ENCODE results near the gene SCRN1.
A peak's percentile ranks its signal among the peaks of the same experiment; 100 is the strongest.

DNA sequence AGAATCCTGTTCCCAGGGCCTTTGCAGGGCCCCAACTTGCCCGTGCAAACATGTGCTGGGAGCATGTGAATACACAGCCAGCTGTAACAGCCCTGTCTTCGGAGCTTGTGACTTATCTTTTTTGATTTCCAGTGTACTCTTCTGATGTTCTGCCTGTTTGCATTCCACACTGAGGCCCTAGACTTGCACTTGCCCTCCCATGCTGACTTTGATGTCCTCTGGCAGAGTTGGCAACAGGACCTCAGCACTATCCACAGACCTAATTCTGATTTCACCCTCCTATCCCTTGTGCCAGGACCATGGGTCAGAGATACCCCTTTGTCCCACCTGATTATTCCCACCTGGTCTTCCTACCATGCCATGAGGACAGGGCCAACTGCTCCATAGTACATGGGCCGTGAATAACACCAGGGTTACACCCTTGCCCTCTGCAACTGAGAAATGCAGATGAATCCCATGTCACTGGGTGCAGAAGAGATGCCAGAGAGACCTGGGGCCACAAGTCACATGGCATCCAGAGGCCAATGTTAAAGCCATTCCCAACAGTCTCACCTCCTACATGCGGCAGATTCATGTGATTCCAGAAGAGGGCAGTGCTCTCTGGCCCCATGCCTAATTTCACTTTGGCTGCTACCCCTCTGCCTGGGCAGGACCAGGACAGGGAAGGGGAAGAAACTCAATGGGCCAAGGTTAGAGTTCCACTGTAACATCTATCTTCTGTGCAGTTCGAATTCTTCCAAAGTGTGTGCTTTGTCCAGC is 43.0 kb downstream of the SCRN1 start:
- TF ChIP-seq, protein P1, sequence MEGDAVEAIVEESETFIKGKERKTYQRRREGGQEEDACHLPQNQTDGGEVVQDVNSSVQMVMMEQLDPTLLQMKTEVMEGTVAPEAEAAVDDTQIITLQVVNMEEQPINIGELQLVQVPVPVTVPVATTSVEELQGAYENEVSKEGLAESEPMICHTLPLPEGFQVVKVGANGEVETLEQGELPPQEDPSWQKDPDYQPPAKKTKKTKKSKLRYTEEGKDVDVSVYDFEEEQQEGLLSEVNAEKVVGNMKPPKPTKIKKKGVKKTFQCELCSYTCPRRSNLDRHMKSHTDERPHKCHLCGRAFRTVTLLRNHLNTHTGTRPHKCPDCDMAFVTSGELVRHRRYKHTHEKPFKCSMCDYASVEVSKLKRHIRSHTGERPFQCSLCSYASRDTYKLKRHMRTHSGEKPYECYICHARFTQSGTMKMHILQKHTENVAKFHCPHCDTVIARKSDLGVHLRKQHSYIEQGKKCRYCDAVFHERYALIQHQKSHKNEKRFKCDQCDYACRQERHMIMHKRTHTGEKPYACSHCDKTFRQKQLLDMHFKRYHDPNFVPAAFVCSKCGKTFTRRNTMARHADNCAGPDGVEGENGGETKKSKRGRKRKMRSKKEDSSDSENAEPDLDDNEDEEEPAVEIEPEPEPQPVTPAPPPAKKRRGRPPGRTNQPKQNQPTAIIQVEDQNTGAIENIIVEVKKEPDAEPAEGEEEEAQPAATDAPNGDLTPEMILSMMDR (IDR thresholded peaks at IDR 0.05): peak in 1 of 3 donors; percentile 22
- TF ChIP-seq POLR2A (IDR thresholded peaks at IDR 0.05): no peak
